ENCODE data around the gene ARSI.

GRCh38 chr5:150339841-150340240, 37.1 kb upstream of the ARSI start:
- TF ChIP-seq POLR2A (IDR thresholded peaks at IDR 0.05; ENCODE audit: low read depth, low read length): no peak
- no peak for TF ChIP-seq POLR2AphosphoS5 (IDR thresholded peaks at IDR 0.05; ENCODE audit: low read depth, low read length)

Data from GM12892 (cell line).